Measurements from ENCODE around the gene FAM110D.

GRCh38 chr1:26177182-26177684, 18.4 kb downstream of the FAM110D start, which contains the start of gene CNKSR1:
- TF ChIP-seq CTCF (IDR thresholded peaks at IDR 0.05) (no peak), POLR2A (IDR thresholded peaks at IDR 0.05) (no peak)

All from lower leg skin (tissue), 3 donors.